ENCODE results near the gene UBE2D1.
A peak's percentile ranks its signal among the peaks of the same experiment; 100 is the strongest.

UBE2D1 gene
- 10.1 to 21.1 (median 20.5) reads per million in 3 donors for total RNA-seq

DNA sequence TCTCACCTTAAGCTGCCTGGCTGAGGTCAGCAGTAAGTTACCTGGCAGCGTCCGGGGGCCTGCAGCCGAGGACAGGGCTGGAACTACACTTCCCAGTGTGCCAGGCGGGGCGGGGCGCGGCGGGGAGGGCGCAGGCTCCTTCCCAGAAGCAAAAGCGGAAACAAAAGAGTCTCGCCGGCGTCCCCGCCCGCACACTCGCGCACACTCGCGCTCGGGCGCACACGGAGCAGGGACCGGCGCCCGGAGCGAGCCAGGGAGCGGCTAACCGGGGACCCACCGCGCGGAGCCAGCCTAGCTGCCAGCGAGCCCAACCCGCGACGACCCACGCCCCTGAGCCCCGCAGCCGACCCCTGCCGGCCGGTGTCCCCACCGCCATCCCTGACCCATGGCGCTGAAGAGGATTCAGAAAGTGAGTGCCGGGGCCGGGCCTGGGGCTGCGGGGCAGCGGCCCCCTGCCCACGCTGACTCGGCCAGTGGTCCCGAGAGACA, at the start of gene UBE2D1:
TSS of gene UBE2D1 (plus strand) at position 190 of the 489 bp plus-strand sequence. CDS start at position 386, 196 bp downstream.
- no peaks in the 10 kb centered on the region for H3K9me3 ChIP-seq (ENCODE audit: control insufficient read depth, low read length)
- peak within 1 kb of the TSS; percentile 64 for H3K27ac ChIP-seq (ENCODE audit: insufficient read depth, low read length, poor library complexity, severe bottlenecking)
- H3K4me3 ChIP-seq (ENCODE audit: insufficient read depth, low read depth, low read length, poor library complexity, severe bottlenecking) = peak within 1 kb of the TSS; percentile 96
- peak; percentile 52 to 55 (median 54) for DNase-seq
- H3K27me3 ChIP-seq (replicated peaks; ENCODE audit: control insufficient read depth, insufficient read depth, low read length, poor library complexity, severe bottlenecking) = no peaks in the 10 kb centered on the region
- no peaks in the 10 kb centered on the region for H3K36me3 ChIP-seq (ENCODE audit: control insufficient read depth, insufficient read depth, low read length)
- no peaks in the 10 kb centered on the region for H3K4me1 ChIP-seq (ENCODE audit: control insufficient read depth, insufficient read depth, low read length, poor library complexity, severe bottlenecking)

DNA sequence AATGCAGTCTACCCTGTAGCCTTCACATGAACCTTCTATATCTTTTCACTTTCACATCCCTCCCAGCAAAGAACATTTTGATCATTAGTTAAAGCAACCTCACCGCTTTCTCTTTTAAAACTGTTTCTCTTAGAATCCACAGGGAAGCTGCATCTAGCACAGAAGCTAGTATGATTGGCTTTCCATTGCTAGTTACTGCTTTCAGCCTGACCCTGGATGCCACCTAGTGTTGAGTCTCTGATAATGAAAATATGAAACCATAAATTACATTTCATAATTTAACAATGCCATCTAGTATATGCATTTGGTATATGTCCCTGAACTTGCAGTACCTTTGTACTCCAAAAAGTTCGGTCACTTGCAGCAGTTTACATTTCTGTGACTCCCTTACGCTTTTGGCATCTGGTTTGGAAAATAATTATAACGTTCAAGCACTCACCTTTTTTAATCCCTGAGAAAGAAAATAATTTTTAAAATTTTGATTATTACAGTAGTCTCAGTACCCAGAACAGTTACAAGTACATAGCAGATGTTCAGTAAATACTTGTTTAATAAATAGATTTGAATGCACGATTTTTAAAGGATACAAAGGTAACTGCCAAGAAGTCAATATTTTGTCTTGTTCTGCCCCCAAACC, 43.1 kb upstream of the UBE2D1 start:
- Histone ChIP-seq H3K36me3 (ENCODE audit: control insufficient read depth, insufficient read depth, low read length) (no peaks in the 10 kb centered on the region), H3K27me3 (replicated peaks; ENCODE audit: control insufficient read depth, insufficient read depth, low read length, poor library complexity, severe bottlenecking) (no peaks in the 10 kb centered on the region), H3K27ac (ENCODE audit: insufficient read depth, low read length, poor library complexity, severe bottlenecking) (no peak overlapping the region), H3K9me3 (ENCODE audit: control insufficient read depth, low read length) (no peaks in the 10 kb centered on the region), H3K4me3 (ENCODE audit: insufficient read depth, low read depth, low read length, poor library complexity, severe bottlenecking) (no peak overlapping the region), H3K4me1 (ENCODE audit: control insufficient read depth, insufficient read depth, low read length, poor library complexity, severe bottlenecking) (no peaks in the 10 kb centered on the region)
- DNase-seq = no peak

DNA sequence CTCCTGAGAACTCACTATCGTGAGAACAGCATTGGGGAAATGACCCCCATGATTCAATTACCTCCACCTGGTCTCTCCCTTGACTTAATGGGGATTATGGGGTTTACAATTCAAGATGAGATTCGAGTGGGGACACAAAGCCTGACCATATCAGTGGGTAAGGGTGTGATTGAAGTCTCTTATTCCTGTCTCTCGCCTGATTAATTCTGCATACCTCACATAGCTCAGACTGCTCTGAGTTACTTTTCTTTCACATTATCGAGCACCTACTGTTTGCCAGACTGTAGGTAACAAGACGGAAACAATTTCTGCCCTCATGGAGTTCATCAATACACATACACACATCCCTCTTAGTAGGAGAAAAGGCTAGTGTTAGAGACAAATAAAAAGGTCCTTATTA, 40.8 kb upstream of the UBE2D1 start:
- DNase-seq = no peak
- no peaks in the 10 kb centered on the region for H3K9me3 ChIP-seq (ENCODE audit: control insufficient read depth, low read length)
- no peaks in the 10 kb centered on the region for H3K4me1 ChIP-seq (ENCODE audit: control insufficient read depth, insufficient read depth, low read length, poor library complexity, severe bottlenecking)
- no peaks in the 10 kb centered on the region for H3K27me3 ChIP-seq (replicated peaks; ENCODE audit: control insufficient read depth, insufficient read depth, low read length, poor library complexity, severe bottlenecking)
- H3K4me3 ChIP-seq (ENCODE audit: insufficient read depth, low read depth, low read length, poor library complexity, severe bottlenecking) = no peak overlapping the region
- H3K27ac ChIP-seq (ENCODE audit: insufficient read depth, low read length, poor library complexity, severe bottlenecking) = no peak overlapping the region
- H3K36me3 ChIP-seq (ENCODE audit: control insufficient read depth, insufficient read depth, low read length) = no peaks in the 10 kb centered on the region

DNA sequence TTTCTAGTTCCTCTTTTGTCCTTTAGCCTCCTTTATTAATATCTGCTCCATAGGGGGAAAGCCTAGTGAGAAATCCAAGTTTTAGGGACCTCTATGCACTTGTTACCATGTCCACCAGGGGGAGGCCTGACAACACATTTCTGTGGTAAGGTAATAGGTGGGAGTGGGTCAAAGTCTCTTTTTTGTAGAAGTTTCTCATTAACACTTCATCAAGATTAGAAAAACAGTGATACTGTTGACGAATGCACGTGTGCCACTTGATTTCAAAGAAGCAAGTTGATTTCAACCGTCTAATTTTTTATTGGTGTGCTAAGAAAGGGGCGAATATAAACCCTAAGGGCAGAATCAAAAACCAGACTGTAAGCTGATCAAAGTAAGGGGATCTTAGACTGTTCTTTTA, 35.2 kb upstream of the UBE2D1 start:
- Histone ChIP-seq H3K27ac (ENCODE audit: insufficient read depth, low read length, poor library complexity, severe bottlenecking) (no peak overlapping the region), H3K4me1 (ENCODE audit: control insufficient read depth, insufficient read depth, low read length, poor library complexity, severe bottlenecking) (no peaks in the 10 kb centered on the region), H3K9me3 (ENCODE audit: control insufficient read depth, low read length) (no peaks in the 10 kb centered on the region), H3K4me3 (ENCODE audit: insufficient read depth, low read depth, low read length, poor library complexity, severe bottlenecking) (no peak overlapping the region), H3K27me3 (replicated peaks; ENCODE audit: control insufficient read depth, insufficient read depth, low read length, poor library complexity, severe bottlenecking) (no peaks in the 10 kb centered on the region), H3K36me3 (ENCODE audit: control insufficient read depth, insufficient read depth, low read length) (no peaks in the 10 kb centered on the region)
- DNase-seq = peak; percentile 11 to 34 (median 31)

DNA sequence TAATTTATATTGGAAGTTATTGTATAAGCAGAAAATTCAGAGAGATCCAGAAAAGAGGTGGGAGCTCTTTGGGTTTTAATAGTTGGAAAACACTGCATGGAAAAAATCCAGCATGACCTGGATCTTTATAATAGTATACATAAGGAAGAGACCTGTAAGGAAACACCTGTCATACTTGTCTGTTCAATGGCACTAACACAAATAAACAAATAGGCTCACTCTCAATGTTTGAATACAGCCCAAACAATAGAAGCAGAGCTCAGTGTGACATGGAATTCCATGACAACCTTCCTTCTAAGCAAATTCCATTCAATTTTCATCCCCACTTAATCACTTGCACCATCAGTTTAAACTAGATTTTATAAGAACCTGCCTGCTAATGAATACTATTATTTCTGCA, 34.1 kb upstream of the UBE2D1 start:
- Histone ChIP-seq H3K4me1 (ENCODE audit: control insufficient read depth, insufficient read depth, low read length, poor library complexity, severe bottlenecking) (no peaks in the 10 kb centered on the region), H3K27me3 (replicated peaks; ENCODE audit: control insufficient read depth, insufficient read depth, low read length, poor library complexity, severe bottlenecking) (peaks cover under 1% of the 10 kb centered on the region), H3K36me3 (ENCODE audit: control insufficient read depth, insufficient read depth, low read length) (no peaks in the 10 kb centered on the region), H3K27ac (ENCODE audit: insufficient read depth, low read length, poor library complexity, severe bottlenecking) (no peak overlapping the region), H3K9me3 (ENCODE audit: control insufficient read depth, low read length) (no peaks in the 10 kb centered on the region), H3K4me3 (ENCODE audit: insufficient read depth, low read depth, low read length, poor library complexity, severe bottlenecking) (no peak overlapping the region)
- no peak for DNase-seq

DNA sequence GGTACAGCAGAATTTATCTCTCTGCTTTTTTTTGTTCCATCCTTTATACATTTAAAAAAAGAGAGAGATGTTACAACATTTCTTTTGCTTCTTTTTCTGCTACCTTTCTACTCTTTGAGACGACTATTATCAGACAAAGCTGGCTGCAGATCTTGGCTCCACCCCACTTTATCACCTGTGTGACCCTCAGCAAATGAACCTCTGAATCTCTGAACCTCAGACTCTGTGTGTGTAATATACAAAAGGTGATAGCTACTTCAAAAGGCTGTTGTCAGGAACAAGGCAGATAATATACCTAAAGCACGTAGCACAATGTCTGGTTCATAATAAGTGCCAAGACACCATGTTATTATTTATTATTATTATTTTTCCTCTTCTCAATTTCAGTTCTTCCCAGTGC, 32.6 kb upstream of the UBE2D1 start:
- no peak overlapping the region for H3K27ac ChIP-seq (ENCODE audit: insufficient read depth, low read length, poor library complexity, severe bottlenecking)
- no peak for DNase-seq
- no peaks in the 10 kb centered on the region for H3K36me3 ChIP-seq (ENCODE audit: control insufficient read depth, insufficient read depth, low read length)
- H3K9me3 ChIP-seq (ENCODE audit: control insufficient read depth, low read length) = no peaks in the 10 kb centered on the region
- peaks cover 6% of the 10 kb centered on the region for H3K27me3 ChIP-seq (replicated peaks; ENCODE audit: control insufficient read depth, insufficient read depth, low read length, poor library complexity, severe bottlenecking)
- no peak overlapping the region for H3K4me3 ChIP-seq (ENCODE audit: insufficient read depth, low read depth, low read length, poor library complexity, severe bottlenecking)
- no peaks in the 10 kb centered on the region for H3K4me1 ChIP-seq (ENCODE audit: control insufficient read depth, insufficient read depth, low read length, poor library complexity, severe bottlenecking)

DNA sequence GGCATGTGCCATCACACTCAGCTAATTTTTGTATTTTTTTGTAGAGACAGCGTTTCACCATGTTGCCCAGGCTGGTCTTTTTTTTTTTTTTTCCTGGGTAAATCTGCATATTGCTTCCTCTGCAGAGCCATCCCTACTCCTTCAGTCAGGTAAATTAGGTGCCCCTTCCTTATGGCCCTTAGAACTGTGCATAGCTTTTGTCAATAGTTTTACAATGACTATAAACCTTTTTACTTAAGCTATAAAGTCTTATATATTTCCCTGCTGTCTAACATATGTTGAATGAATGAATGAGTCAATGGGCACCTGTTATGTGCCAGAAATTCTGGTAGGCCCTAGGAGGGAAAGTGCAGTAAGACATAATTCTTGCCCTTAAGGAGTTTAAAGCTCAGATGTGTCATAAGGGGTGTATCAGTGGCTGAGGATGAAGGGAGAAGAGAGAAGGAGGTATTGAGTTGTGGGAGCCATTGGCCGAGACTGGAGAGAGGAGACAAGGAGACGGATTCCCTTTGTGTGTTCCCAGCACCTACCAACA, 30.6 kb upstream of the UBE2D1 start:
- H3K27ac ChIP-seq (ENCODE audit: insufficient read depth, low read length, poor library complexity, severe bottlenecking) = no peak overlapping the region

DNA sequence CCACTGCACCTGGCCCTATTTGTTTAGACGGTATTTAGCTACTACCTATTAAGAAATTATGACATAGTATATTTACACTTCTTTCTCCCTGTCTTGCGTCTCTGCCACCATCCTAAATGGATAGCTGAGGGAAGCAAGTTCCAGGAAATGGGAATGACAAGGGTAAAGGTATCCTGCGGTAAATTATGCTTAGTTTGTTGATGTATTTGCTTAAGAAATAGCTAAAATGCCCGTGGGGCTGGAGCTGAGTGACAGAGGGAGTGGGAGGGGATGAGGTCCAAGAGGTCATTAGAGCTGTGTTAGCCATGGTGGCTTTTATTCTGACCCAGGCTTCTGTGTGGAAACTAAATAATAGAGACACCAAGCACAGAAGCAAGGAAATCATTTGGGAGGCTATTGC, 29.0 kb upstream of the UBE2D1 start:
- peaks cover 7% of the 10 kb centered on the region for H3K27me3 ChIP-seq (replicated peaks; ENCODE audit: control insufficient read depth, insufficient read depth, low read length, poor library complexity, severe bottlenecking)
- H3K4me1 ChIP-seq (ENCODE audit: control insufficient read depth, insufficient read depth, low read length, poor library complexity, severe bottlenecking) = no peaks in the 10 kb centered on the region

More for the DNA sequence above, 30.6 kb upstream of the UBE2D1 start:
- no peak for DNase-seq
- Histone ChIP-seq H3K9me3 (ENCODE audit: control insufficient read depth, low read length) (no peaks in the 10 kb centered on the region), H3K4me3 (ENCODE audit: insufficient read depth, low read depth, low read length, poor library complexity, severe bottlenecking) (no peak overlapping the region), H3K27me3 (replicated peaks; ENCODE audit: control insufficient read depth, insufficient read depth, low read length, poor library complexity, severe bottlenecking) (peaks cover 7% of the 10 kb centered on the region), H3K4me1 (ENCODE audit: control insufficient read depth, insufficient read depth, low read length, poor library complexity, severe bottlenecking) (no peaks in the 10 kb centered on the region), H3K36me3 (ENCODE audit: control insufficient read depth, insufficient read depth, low read length) (no peaks in the 10 kb centered on the region)

DNA sequence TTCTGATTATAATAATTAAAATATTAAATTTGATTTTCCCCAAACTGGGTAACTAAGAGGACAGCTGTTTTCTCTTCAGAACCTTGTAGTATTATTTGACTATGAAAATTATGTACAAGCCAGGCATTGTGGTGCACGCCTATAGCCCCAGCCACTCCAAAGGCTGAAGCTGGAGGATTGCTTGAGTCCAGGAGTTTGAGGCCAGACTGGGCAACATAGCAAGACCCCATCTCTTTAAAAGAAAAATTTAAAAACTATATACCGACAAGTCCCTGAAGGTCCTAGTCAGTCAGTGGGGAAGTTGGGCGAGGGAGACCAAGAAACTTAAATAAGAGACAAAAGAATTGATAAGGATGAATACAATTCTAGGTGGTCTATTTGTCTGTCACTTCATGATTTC, 27.1 kb upstream of the UBE2D1 start:
- no peak for DNase-seq
- Histone ChIP-seq H3K4me1 (ENCODE audit: control insufficient read depth, insufficient read depth, low read length, poor library complexity, severe bottlenecking) (no peaks in the 10 kb centered on the region), H3K27me3 (replicated peaks; ENCODE audit: control insufficient read depth, insufficient read depth, low read length, poor library complexity, severe bottlenecking) (peaks cover 7% of the 10 kb centered on the region), H3K4me3 (ENCODE audit: insufficient read depth, low read depth, low read length, poor library complexity, severe bottlenecking) (no peak overlapping the region), H3K36me3 (ENCODE audit: control insufficient read depth, insufficient read depth, low read length) (no peaks in the 10 kb centered on the region), H3K9me3 (ENCODE audit: control insufficient read depth, low read length) (no peaks in the 10 kb centered on the region), H3K27ac (ENCODE audit: insufficient read depth, low read length, poor library complexity, severe bottlenecking) (no peak overlapping the region)

More for the DNA sequence above, 29.0 kb upstream of the UBE2D1 start:
- no peak for DNase-seq
- Histone ChIP-seq H3K4me3 (ENCODE audit: insufficient read depth, low read depth, low read length, poor library complexity, severe bottlenecking) (no peak overlapping the region), H3K9me3 (ENCODE audit: control insufficient read depth, low read length) (no peaks in the 10 kb centered on the region), H3K36me3 (ENCODE audit: control insufficient read depth, insufficient read depth, low read length) (no peaks in the 10 kb centered on the region), H3K27ac (ENCODE audit: insufficient read depth, low read length, poor library complexity, severe bottlenecking) (no peak overlapping the region)

DNA sequence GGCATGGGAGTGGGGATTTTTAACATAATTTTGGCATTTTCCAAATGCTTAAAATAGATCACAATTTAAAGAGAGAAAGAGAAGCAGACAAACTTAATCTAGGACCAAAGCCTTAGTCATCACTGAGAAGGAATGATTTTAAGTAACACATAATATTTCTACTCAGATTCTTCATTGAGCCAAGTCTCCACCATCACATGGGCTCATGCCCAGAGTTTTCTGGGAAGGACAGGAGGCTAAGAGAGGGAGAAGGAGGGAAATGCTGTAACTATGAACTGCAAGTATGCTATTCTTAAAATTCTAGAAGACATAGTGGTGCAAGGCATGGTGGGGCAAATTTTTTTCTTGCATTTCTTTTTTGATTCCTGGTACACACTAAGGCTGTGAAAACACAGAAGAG, 23.8 kb upstream of the UBE2D1 start:
- DNase-seq = no peak
- H3K27ac ChIP-seq (ENCODE audit: insufficient read depth, low read length, poor library complexity, severe bottlenecking) = no peak overlapping the region
- peaks cover 4% of the 10 kb centered on the region for H3K27me3 ChIP-seq (replicated peaks; ENCODE audit: control insufficient read depth, insufficient read depth, low read length, poor library complexity, severe bottlenecking)
- no peaks in the 10 kb centered on the region for H3K36me3 ChIP-seq (ENCODE audit: control insufficient read depth, insufficient read depth, low read length)
- H3K4me3 ChIP-seq (ENCODE audit: insufficient read depth, low read depth, low read length, poor library complexity, severe bottlenecking) = no peak overlapping the region
- H3K4me1 ChIP-seq (ENCODE audit: control insufficient read depth, insufficient read depth, low read length, poor library complexity, severe bottlenecking) = no peaks in the 10 kb centered on the region
- no peaks in the 10 kb centered on the region for H3K9me3 ChIP-seq (ENCODE audit: control insufficient read depth, low read length)
